ENCODE measurements around the gene DAZAP2. TPM values are rescaled to one million over a fixed set of nuclear protein-coding genes. Genes with fewer than 3 reads are reported as not detected.

DAZAP2 gene
- total RNA-seq, 6 experiments from 2014 or later, result 69.0 to 123 (median 108) TPM

DNA sequence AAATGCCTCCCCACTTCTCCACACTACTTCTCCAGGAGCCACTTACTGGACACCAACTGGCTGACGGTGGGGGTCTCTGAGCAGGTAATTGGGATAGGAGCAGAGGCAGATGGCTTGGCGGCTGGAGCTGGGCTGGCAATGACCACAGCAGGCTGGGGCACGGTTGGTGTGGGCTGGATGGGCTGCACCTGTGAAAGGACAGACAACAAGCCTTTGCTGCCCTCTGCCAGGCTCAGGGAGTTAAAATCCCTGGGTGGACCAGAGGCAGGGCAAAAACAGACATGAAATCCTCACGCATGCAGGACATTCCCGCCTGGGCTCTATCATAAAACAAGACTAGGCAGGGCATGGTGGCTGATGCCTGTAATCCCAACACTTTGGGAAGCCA lies 46.3 kb upstream of the DAZAP2 start:
- Histone ChIP-seq H3K36me3 (no peaks in the 10 kb centered on the region), H3K4me3 (no peak overlapping the region), H3K4me1 (no peaks in the 10 kb centered on the region), H3K27me3 (no peaks in the 10 kb centered on the region), H3K27ac (no peak overlapping the region), H3K9me3 (no peaks in the 10 kb centered on the region)
- DNase-seq (no peak), ATAC-seq (no peak)
- WGBS (ENCODE audit: insufficient coverage, low coverage, low lambda C conversion rate, missing lambda C conversion rate), result no CpG with 5 or more reads among the region's 5 CpGs
- TF ChIP-seq, protein P1, sequence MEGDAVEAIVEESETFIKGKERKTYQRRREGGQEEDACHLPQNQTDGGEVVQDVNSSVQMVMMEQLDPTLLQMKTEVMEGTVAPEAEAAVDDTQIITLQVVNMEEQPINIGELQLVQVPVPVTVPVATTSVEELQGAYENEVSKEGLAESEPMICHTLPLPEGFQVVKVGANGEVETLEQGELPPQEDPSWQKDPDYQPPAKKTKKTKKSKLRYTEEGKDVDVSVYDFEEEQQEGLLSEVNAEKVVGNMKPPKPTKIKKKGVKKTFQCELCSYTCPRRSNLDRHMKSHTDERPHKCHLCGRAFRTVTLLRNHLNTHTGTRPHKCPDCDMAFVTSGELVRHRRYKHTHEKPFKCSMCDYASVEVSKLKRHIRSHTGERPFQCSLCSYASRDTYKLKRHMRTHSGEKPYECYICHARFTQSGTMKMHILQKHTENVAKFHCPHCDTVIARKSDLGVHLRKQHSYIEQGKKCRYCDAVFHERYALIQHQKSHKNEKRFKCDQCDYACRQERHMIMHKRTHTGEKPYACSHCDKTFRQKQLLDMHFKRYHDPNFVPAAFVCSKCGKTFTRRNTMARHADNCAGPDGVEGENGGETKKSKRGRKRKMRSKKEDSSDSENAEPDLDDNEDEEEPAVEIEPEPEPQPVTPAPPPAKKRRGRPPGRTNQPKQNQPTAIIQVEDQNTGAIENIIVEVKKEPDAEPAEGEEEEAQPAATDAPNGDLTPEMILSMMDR (IDR thresholded peaks at IDR 0.05), result no peak
- TF ChIP-seq POLR2A (IDR thresholded peaks at IDR 0.05), result no peak
- intact Hi-C loops (cut with DNase I), result no loop called here

DNA sequence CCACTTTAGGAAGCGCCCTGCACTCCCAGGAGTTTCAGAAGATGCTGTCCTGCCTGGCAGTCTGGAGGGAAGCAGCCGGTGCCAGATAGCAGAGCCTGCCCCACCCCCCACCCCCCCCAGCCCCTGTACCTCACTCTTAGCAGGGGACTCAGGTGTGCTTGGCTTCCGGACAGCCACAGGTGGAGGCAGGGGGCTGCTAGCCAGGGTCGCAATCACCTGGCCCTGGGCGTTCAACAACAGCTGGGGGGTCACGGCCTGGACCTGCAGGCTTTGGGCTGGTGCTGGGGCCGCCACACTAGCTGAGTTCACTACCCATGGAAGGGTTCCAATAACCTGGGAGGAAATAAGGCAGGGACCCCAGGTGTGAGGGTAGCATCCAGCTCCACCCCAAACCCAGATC lies 42.8 kb upstream of the DAZAP2 start:
- no peaks in the 10 kb centered on the region for H3K9me3 ChIP-seq

DNA sequence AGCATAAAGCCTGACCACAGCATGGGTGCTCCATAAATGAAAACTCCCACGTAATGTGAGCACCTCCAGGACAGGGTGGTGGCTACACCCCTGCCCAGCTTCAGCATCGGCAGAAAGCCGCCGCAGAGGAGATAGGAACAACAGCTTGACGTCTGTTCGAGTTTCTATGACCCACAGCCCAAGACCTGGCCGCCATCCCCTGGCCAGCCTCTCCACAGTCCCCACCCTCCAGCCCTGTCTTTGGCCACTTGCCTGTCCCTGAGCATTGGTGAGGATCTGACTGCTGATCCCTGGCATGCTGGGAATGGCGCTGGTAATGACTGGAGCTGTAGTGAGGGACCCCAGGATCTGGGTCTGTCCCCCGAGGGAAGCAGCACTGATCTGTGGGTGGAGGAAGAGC lies 42.1 kb upstream of the DAZAP2 start:
- WGBS (ENCODE audit: insufficient coverage, low coverage, low lambda C conversion rate, missing lambda C conversion rate), result 92% methylated on average over 2 of the region's 9 CpGs
- Histone ChIP-seq H3K4me3 (no peak overlapping the region), H3K36me3 (no peaks in the 10 kb centered on the region), H3K27me3 (no peaks in the 10 kb centered on the region), H3K9me3 (no peaks in the 10 kb centered on the region), H3K27ac (no peak overlapping the region), H3K4me1 (no peaks in the 10 kb centered on the region)
- no peak for TF ChIP-seq POLR2A (IDR thresholded peaks at IDR 0.05)
- TF ChIP-seq, protein P1 (IDR thresholded peaks at IDR 0.05), result no peak
- DNase-seq (no peak), ATAC-seq (no peak)
- intact Hi-C loops (cut with DNase I), result no loop called here

More for the DNA sequence above, 42.8 kb upstream of the DAZAP2 start:
- ATAC-seq (no peak), DNase-seq (no peak)
- TF ChIP-seq, protein P1 (IDR thresholded peaks at IDR 0.05), result no peak
- TF ChIP-seq POLR2A (IDR thresholded peaks at IDR 0.05), result no peak
- Histone ChIP-seq H3K36me3 (no peaks in the 10 kb centered on the region), H3K4me3 (no peak overlapping the region), H3K27me3 (no peaks in the 10 kb centered on the region), H3K4me1 (no peaks in the 10 kb centered on the region), H3K27ac (no peak overlapping the region)
- no CpG with 5 or more reads among the region's 7 CpGs for WGBS (ENCODE audit: insufficient coverage, low coverage, low lambda C conversion rate, missing lambda C conversion rate)
- intact Hi-C loops (cut with DNase I), result no loop called here

DNA sequence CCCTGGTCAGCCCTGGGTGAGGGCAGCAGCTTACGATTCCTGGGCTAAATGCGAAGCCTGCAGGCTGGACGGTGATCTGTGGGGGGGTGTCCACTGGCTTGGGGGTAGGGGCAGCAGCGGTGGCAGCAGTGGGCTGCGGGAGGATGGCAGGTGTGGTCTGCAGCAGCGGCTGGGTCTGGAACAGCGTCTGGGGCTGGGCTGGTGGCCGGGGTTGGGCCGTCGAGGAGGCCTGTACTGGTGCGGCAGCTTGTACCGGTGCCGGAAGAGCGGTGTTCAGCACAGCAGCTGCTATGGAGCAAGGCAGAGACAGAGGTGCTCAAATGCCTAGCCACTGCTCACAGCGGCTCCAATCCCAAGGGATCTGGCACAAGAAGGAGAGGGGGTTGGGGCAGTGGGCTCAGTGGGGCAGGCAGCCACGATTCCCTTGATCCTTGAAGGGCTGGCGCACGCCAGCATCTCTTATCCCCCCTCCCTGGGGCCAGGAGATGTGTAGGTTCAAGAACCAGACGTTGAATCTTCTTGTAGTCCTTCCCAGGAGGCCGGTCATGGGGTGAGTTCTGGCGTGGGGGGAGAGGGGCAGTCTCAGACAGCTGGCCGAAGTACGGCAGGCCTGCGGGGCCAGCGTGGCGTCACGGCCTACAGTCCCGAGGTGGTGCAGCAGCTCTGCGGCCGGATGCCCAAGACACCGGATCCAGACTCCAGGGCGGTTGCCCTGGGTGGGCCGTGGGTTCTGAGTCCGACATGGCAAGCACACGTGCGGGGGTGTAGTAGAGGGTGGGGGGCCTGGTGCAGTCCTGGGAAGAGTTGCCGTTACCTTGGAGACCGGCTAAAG lies 40.7 kb upstream of the DAZAP2 start:
- ATAC-seq, result no peak
- Histone ChIP-seq H3K36me3 (no peaks in the 10 kb centered on the region), H3K4me3 (no peak overlapping the region), H3K4me1 (no peaks in the 10 kb centered on the region), H3K27me3 (no peaks in the 10 kb centered on the region), H3K9me3 (no peaks in the 10 kb centered on the region), H3K27ac (no peak overlapping the region)
- intact Hi-C loops (cut with DNase I), result no loop called here
- WGBS (ENCODE audit: insufficient coverage, low coverage, low lambda C conversion rate, missing lambda C conversion rate), result 95% methylated on average over 13 of the region's 38 CpGs
- TF ChIP-seq POLR2A (IDR thresholded peaks at IDR 0.05), result no peak
- TF ChIP-seq, protein P1 (IDR thresholded peaks at IDR 0.05), result no peak
- DNase-seq, result no peak

All from right lobe of liver (tissue), 6 donors.